H1 (cell line): ENCODE results near the gene LMAN1L. TPM values are rescaled to one million over a fixed set of nuclear protein-coding genes. Genes with fewer than 3 reads are reported as not detected.

Experiments used
- CTCF ChIA-PET: fragments of 300-600 bp; sonication (Branson Sonifier 250); formaldehyde crosslinking; loops from one replicate; lab custom pipeline; 2021; ENCODE audit not compliant: partially characterized antibody; lab: Charles Lee
- POLR2A ChIA-PET: fragments of 300-600 bp; sonication (Branson Sonifier 250); formaldehyde crosslinking; loops from one replicate; lab custom pipeline; 2021; ENCODE audit warnings: inconsistent platforms; ENCODE audit not compliant: partially characterized antibody; lab: Charles Lee
- DNase-seq, 2 experiments: peaks; one replicate each; pipeline versions ENCODE4 v3.0.0 to v3.0.0-alpha.2; 2010 to 2022; ENCODE audit warnings: low spot score in 2 of 2, low read depth in 1 of 2, mixed read lengths in 1 of 2
- FAIRE-seq: peaks from 2 replicates; lab custom pipeline; 2011; peaks lifted over from hg19 to GRCh38; lab: Jason Lieb, UNC
- H2AFZ ChIP-seq: 2 replicates; pipeline ENCODE4 v1.8.1; 2012; ENCODE audit warnings: low read length, inconsistent platforms
- H2AK5ac ChIP-seq: 2 replicates; pipeline ENCODE4 v1.6.1; 2013; ENCODE audit warnings: low read depth, low read length
- H2BK120ac ChIP-seq: replicated peaks from 2 replicates; pipeline ENCODE3; 2013; ENCODE audit warnings: low read depth, low read length, inconsistent platforms
- H2BK12ac ChIP-seq: 2 replicates; pipeline ENCODE4 v1.6.1; 2013; ENCODE audit warnings: low read depth, low read length
- H2BK15ac ChIP-seq: 2 replicates; pipeline ENCODE4 v1.6.1; 2013; ENCODE audit warnings: low read length
- H2BK20ac ChIP-seq: 2 replicates; pipeline ENCODE4 v1.6.1; 2013; ENCODE audit warnings: low read length
- H2BK5ac ChIP-seq: 2 replicates; pipeline ENCODE4 v1.6.1; 2013; ENCODE audit warnings: low read depth, low read length
- H3K14ac ChIP-seq: 2 replicates; pipeline ENCODE4 v1.6.1; 2013; ENCODE audit warnings: inconsistent platforms; ENCODE audit not compliant: insufficient read length
- H3K18ac ChIP-seq: 2 replicates; pipeline ENCODE4 v1.6.1; 2013; ENCODE audit warnings: low read length; ENCODE audit errors: extremely low read depth
- H3K23ac ChIP-seq: 2 replicates; pipeline ENCODE4 v1.6.1; 2013; ENCODE audit warnings: inconsistent platforms; ENCODE audit not compliant: insufficient read length
- H3K23me2 ChIP-seq: 2 replicates; pipeline ENCODE4 v1.6.1; 2013; ENCODE audit warnings: low read depth, low read length
- H3K27ac ChIP-seq: 2 replicates; pipeline ENCODE4 v1.6.1; 2011; ENCODE audit warnings: low read depth, low read length, inconsistent platforms
- H3K27me3 ChIP-seq, 4 experiments: replicated peaks in 1 of 4; 1 replicate in 1 of 4; 2 replicates in 3 of 4; pipeline versions ENCODE4 v1.6.1 to v1.8.1; 2011 to 2013; ENCODE audit warnings: low read length in 3 of 4, mild to moderate bottlenecking in 3 of 4, inconsistent platforms in 2 of 4, mixed read lengths in 2 of 4, moderate library complexity in 1 of 4; ENCODE audit not compliant: control insufficient read depth in 3 of 4, insufficient read depth in 3 of 4; ENCODE audit errors: extremely low read depth in 1 of 4
- H3K36me3 ChIP-seq, 4 experiments: 2 replicates each; pipeline versions ENCODE4 v1.6.1 to v1.8.1; 2011 to 2013; ENCODE audit warnings: mild to moderate bottlenecking in 4 of 4, low read length in 3 of 4, moderate library complexity in 2 of 4, control low read depth in 1 of 4, inconsistent platforms in 1 of 4; ENCODE audit not compliant: insufficient read depth in 4 of 4, control insufficient read depth in 2 of 4
- H3K4ac ChIP-seq: replicated peaks from 2 replicates; pipeline ENCODE3; 2013; ENCODE audit warnings: low read length, low read depth, mixed read lengths, inconsistent platforms; ENCODE audit not compliant: insufficient read length
- H3K4me1 ChIP-seq, 4 experiments: replicated peaks in 1 of 4; 1 replicate in 1 of 4; 2 replicates in 3 of 4; pipeline versions ENCODE4 v1.6.1 to v1.8.1; 2011 to 2013; ENCODE audit warnings: low read length in 3 of 4, inconsistent platforms in 2 of 4, mixed read lengths in 1 of 4; ENCODE audit not compliant: insufficient read depth in 4 of 4, control insufficient read depth in 3 of 4
- H3K4me2 ChIP-seq, 2 experiments: 2 replicates each; pipeline versions ENCODE4 v1.6.1 to v1.8.1; 2011 to 2013; ENCODE audit warnings: low read depth in 2 of 2, low read length in 2 of 2, control low read depth in 1 of 2, inconsistent platforms in 1 of 2, mild to moderate bottlenecking in 1 of 2; ENCODE audit not compliant: insufficient read depth in 1 of 2
- H3K4me3 ChIP-seq, 4 experiments: fragments of 200-600, 300-600 bp in 1 of 4; sonication (generic), shearing (Covaris generic), sonication (Bioruptor Twin) in 1 of 4; 2 replicates each; pipeline versions ENCODE4 v1.5.1 to v1.8.1; 2011 to 2016; ENCODE audit warnings: low read length in 4 of 4, low read depth in 3 of 4, control low read depth in 2 of 4, inconsistent platforms in 2 of 4, mild to moderate bottlenecking in 2 of 4, mixed read lengths in 1 of 4, moderate library complexity in 1 of 4; ENCODE audit not compliant: insufficient read depth in 2 of 4; ENCODE audit errors: extremely low read depth in 1 of 4
- H3K56ac ChIP-seq: replicated peaks from 2 replicates; pipeline ENCODE3; 2013; ENCODE audit warnings: low read depth, mild to moderate bottlenecking, mixed read lengths, low read length, inconsistent platforms; ENCODE audit not compliant: insufficient read length
- H3K79me1 ChIP-seq: 2 replicates; pipeline ENCODE4 v1.6.1; 2013; ENCODE audit warnings: low read depth, low read length, control low read depth
- H3K79me2 ChIP-seq, 2 experiments: 2 replicates each; pipeline versions ENCODE4 v1.6.1 to v1.8.1; 2012 to 2013; ENCODE audit warnings: low read length in 2 of 2, mild to moderate bottlenecking in 2 of 2, inconsistent platforms in 1 of 2; ENCODE audit not compliant: insufficient read depth in 2 of 2, control insufficient read depth in 1 of 2
- H3K9ac ChIP-seq, 4 experiments: replicated peaks in 1 of 4; 1 replicate in 1 of 4; 2 replicates in 3 of 4; pipeline versions ENCODE4 v1.6.1 to v1.8.1; 2011 to 2013; ENCODE audit warnings: low read depth in 3 of 4, low read length in 3 of 4, control low read depth in 2 of 4, mild to moderate bottlenecking in 2 of 4, moderate library complexity in 2 of 4, inconsistent platforms in 1 of 4; ENCODE audit errors: extremely low read depth in 1 of 4
- H3K9me3 ChIP-seq, 2 experiments: 2 replicates each; pipeline versions ENCODE4 v1.6.1 to v1.8.1; 2012 to 2013; ENCODE audit warnings: mild to moderate bottlenecking in 2 of 2, moderate library complexity in 2 of 2, control low read depth in 1 of 2, inconsistent platforms in 1 of 2, low read depth in 1 of 2, low read length in 1 of 2, mixed read lengths in 1 of 2; ENCODE audit not compliant: insufficient read depth in 2 of 2
- H4K20me1 ChIP-seq, 2 experiments: replicated peaks in 1 of 2; 2 replicates each; pipeline versions ENCODE3 to v1.8.1; 2011 to 2013; ENCODE audit warnings: inconsistent platforms in 2 of 2, low read length in 2 of 2, mild to moderate bottlenecking in 1 of 2; ENCODE audit not compliant: insufficient read depth in 2 of 2, control insufficient read depth in 1 of 2
- H4K5ac ChIP-seq: 2 replicates; pipeline ENCODE4 v1.6.1; 2013; ENCODE audit warnings: low read length, low read depth, mixed read lengths, inconsistent platforms; ENCODE audit not compliant: insufficient read length
- H4K8ac ChIP-seq: 2 replicates; pipeline ENCODE4 v1.8.0; 2013; ENCODE audit warnings: mild to moderate bottlenecking, moderate library complexity, low read length, inconsistent platforms; ENCODE audit not compliant: insufficient read depth; ENCODE audit errors: extremely low read depth
- H4K91ac ChIP-seq: replicated peaks from 2 replicates; pipeline ENCODE3; 2013; ENCODE audit warnings: low read length, mixed read lengths, inconsistent platforms; ENCODE audit not compliant: insufficient read length
- ATF2 ChIP-seq: IDR thresholded peaks from 2 replicates; pipeline ENCODE4 v1.6.1; 2012; ENCODE audit warnings: low read length, inconsistent platforms
- BCL11A ChIP-seq, 2 experiments: IDR thresholded peaks; one replicate each; pipeline ENCODE4 v1.6.1; 2011; ENCODE audit warnings: low read depth in 2 of 2, low read length in 2 of 2, mild to moderate bottlenecking in 2 of 2
- CTBP2 ChIP-seq: IDR thresholded peaks from 2 replicates; pipeline ENCODE4 v1.7.0; 2011; ENCODE audit warnings: borderline replicate concordance, mild to moderate bottlenecking, moderate library complexity, mixed read lengths, low read length; ENCODE audit not compliant: insufficient read depth, insufficient read length
- E2F6 ChIP-seq: IDR thresholded peaks from 2 replicates; pipeline ENCODE4 v1.6.1; 2012; ENCODE audit warnings: inconsistent platforms
- NRF1 ChIP-seq: IDR thresholded peaks from 2 replicates; pipeline ENCODE4 v1.6.1; 2011; ENCODE audit warnings: mild to moderate bottlenecking, low read depth, low read length, improper control_type of control experiment
- RAD21 ChIP-seq, 2 experiments: IDR thresholded peaks in 1 of 2; conservative IDR thresholded peaks in 1 of 2; 2 replicates each; pipeline ENCODE4 v1.6.1; 2011; ENCODE audit warnings: low read depth in 2 of 2, low read length in 2 of 2, improper control_type of control experiment in 1 of 2, inconsistent platforms in 1 of 2, mild to moderate bottlenecking in 1 of 2, moderate library complexity in 1 of 2
- RNF2 ChIP-seq: fragments of 200-900, 300-1000 bp; sonication (generic); IDR thresholded peaks from 2 replicates; pipeline ENCODE4 v1.7.1; 2016; ENCODE audit warnings: borderline replicate concordance, low read depth, mild to moderate bottlenecking, antibody characterized with exemption, low read length; ENCODE audit not compliant: poor library complexity, severe bottlenecking; ENCODE audit errors: missing control alignments
- SP2 ChIP-seq: IDR thresholded peaks from 2 replicates; pipeline ENCODE4 v1.6.1; 2012; ENCODE audit warnings: mild to moderate bottlenecking, low read length, inconsistent platforms
- WGBS, 2 experiments: shearing (Covaris generic) in 1 of 2; methylation state at CpG; one replicate each; pipeline versions ENCODE4 v1.1.6 to v1.1.7; 2013 to 2015; ENCODE audit warnings: low lambda C conversion rate in 2 of 2, mixed read lengths in 2 of 2, inconsistent platforms in 1 of 2, low coverage in 1 of 2, missing lambda C conversion rate in 1 of 2; ENCODE audit not compliant: insufficient replicate concordance in 2 of 2, insufficient coverage in 1 of 2, insufficient read length in 1 of 2; ENCODE audit errors: extremely low coverage in 1 of 2, missing lambda C conversion rate in 1 of 2; 5-methylcytosine and 5-hydroxymethylcytosine counted together
- polyA plus RNA-seq, 7 experiments: library from polyadenylated mRNA; depleted of rRNA in 3 of 7; stranded (reverse) in 5 of 7; unstranded in 2 of 7; fragments of >200 nt in 5 of 7; fragments of 200-250 nt in 2 of 7; gene quantifications; 1 replicate in 5 of 7; 2 replicates in 1 of 7; 4 replicates in 1 of 7; pipeline versions ENCODE4 v1.2.1 to v1.2.3, GENCODE V29; 2011 to 2013; ENCODE audit warnings: missing spikeins in 2 of 7, mixed read lengths in 2 of 7
- total RNA-seq: library from RNA; stranded (reverse); fragmentation: NEBNext Ultra II Directional; extraction: Animal tissue kit (Norgen Biotek cat#: 25700); gene quantifications from 2 replicates; pipeline ENCODE4 v1.2.1, GENCODE V29; 2021
- TF ChIP-seq, protein P1 (sequence below): IDR thresholded peaks from 2 replicates; pipeline ENCODE4 v1.6.1; 2011; ENCODE audit warnings: low read length, improper control_type of control experiment

Gene LMAN1L
- total and polyA plus RNA-seq, 2 of the 8 experiments (the other 6 are each of a cell fraction or from before 2014, with no cell fraction given) = not detected

GRCh38 chr15:74823324-74823723 is 10.7 kb downstream of the LMAN1L start:
- Histone ChIP-seq H3K4me1 (peaks cover 0 to 14% (median 5%) of the 10 kb centered on the region in 4 experiments; a peak in 4 of 7 replicates), H3K36me3 (no peaks in the 10 kb centered on the region), H3K4me3 (no peak overlapping the region), H3K9me3 (no peaks in the 10 kb centered on the region), H3K27me3 (peaks cover 4 to 46% (median 29%) of the 10 kb centered on the region in 4 experiments), H4K91ac (no peak overlapping the region), H2BK12ac (no peak overlapping the region), H4K20me1 (peaks cover 0 to under 1% of the 10 kb centered on the region in 2 experiments), H3K27ac (no peak overlapping the region), H2BK20ac (no peak overlapping the region), H3K4me2 (no peak overlapping the region), H2BK5ac (no peak overlapping the region), H4K5ac (no peak overlapping the region), H3K79me1 (no peaks in the 10 kb centered on the region), H2AK5ac (no peak overlapping the region), H3K23me2 (0 out of 2 replicates have a peak, but pooled peaks cover 4% of the 10 kb centered on the region), H3K9ac (no peak overlapping the region), H3K56ac (no peak overlapping the region), H3K14ac (no peak overlapping the region), H3K79me2 (no peaks in the 10 kb centered on the region), H3K23ac (no peak overlapping the region), H2BK120ac (no peak overlapping the region), H2AFZ (no peak overlapping the region), H4K8ac (no peak overlapping the region), H3K4ac (no peak overlapping the region), H3K18ac (no peak overlapping the region), H2BK15ac (no peak overlapping the region)
- WGBS, 2 experiments = 80% methylated on average over 6 of the region's 6 CpGs; no CpG with 5 or more reads in 1 of the 2 experiments
- ChIA-PET POLR2A (interaction anchor here (1.2 kb wide), 1 partner anchor 15 kb away, joined by 3 read pairs; no protein-coding TSS in a partner anchor), CTCF (interaction anchor here (0.6 to 15.7 kb wide), 5 partner anchors 14 to 78 kb away, joined by 3 to 135 read pairs (median 3); no protein-coding TSS in a partner anchor)
- no peak for DNase-seq
- no peak for FAIRE-seq
- TF ChIP-seq CTBP2 (no peak), RAD21 (IDR thresholded peaks at IDR 0.05 in 1 of 2, conservative IDR thresholded peaks at IDR 0.05 in 1 of 2; ENCODE audit: low read depth in 2 of 2, low read length in 2 of 2) (no peak), SP2 (no peak), ATF2 (no peak), RNF2 (no peak), NRF1 (no peak), E2F6 (no peak), BCL11A (IDR thresholded peaks at IDR 0.05; ENCODE audit: low read depth in 2 of 2, low read length in 2 of 2) (no peak)
- TF ChIP-seq, protein P1, sequence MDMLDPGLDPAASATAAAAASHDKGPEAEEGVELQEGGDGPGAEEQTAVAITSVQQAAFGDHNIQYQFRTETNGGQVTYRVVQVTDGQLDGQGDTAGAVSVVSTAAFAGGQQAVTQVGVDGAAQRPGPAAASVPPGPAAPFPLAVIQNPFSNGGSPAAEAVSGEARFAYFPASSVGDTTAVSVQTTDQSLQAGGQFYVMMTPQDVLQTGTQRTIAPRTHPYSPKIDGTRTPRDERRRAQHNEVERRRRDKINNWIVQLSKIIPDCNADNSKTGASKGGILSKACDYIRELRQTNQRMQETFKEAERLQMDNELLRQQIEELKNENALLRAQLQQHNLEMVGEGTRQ = no peak
